A673 (cell line): ENCODE measurements around the gene NHLH2. TPM values are rescaled to one million over a fixed set of nuclear protein-coding genes. Genes with fewer than 3 reads are reported as not detected.

Source experiments
- BruUV-seq: library from RNA; stranded (reverse); fragments of 400-500 nt; replicated peaks from 2 replicates; lab custom pipeline; 2021; lab: Mats Ljungman, UMichigan
- CTCF ChIA-PET: fragments of 300-600 bp; sonication (Branson Sonifier 250); formaldehyde crosslinking; loops from one replicate; lab custom pipeline; 2022; ENCODE audit warnings: antibody characterized with exemption; lab: Charles Lee
- POLR2A ChIA-PET: fragments of 300-600 bp; sonication (Branson Sonifier 250); formaldehyde crosslinking; loops from one replicate; lab custom pipeline; 2022; ENCODE audit warnings: antibody characterized with exemption; ENCODE audit not compliant: low non-redundant PET; lab: Charles Lee
- DNase-seq: peaks from one replicate; pipeline ENCODE4 v3.0.0-alpha.2; 2015; ENCODE audit warnings: low spot score
- H3K27ac ChIP-seq: fragments of 200-600 bp; sonication (generic); 2 replicates; pipeline ENCODE4 v1.5.1; 2016; ENCODE audit warnings: mixed run types, low read depth, mild to moderate bottlenecking, mixed read lengths, antibody characterized with exemption, low read length; ENCODE audit not compliant: poor library complexity, severe bottlenecking
- H3K27me3 ChIP-seq: fragments of 200-600 bp; sonication (generic); replicated peaks from 2 replicates; pipeline ENCODE4 v1.6.1; 2017; ENCODE audit warnings: mixed run types, low read depth, mild to moderate bottlenecking, mixed read lengths, antibody characterized with exemption, low read length; ENCODE audit not compliant: insufficient read depth, poor library complexity
- H3K36me3 ChIP-seq: fragments of 200-600 bp; sonication (generic); 2 replicates; pipeline ENCODE4 v1.6.1; 2016; ENCODE audit warnings: mixed run types, mild to moderate bottlenecking, mixed read lengths, antibody characterized with exemption, low read length; ENCODE audit not compliant: insufficient read depth, poor library complexity, severe bottlenecking
- H3K4me1 ChIP-seq: fragments of 200-600 bp; sonication (generic); 2 replicates; pipeline ENCODE4 v1.6.1; 2017; ENCODE audit warnings: mixed run types, mild to moderate bottlenecking, mixed read lengths, antibody characterized with exemption, low read length; ENCODE audit not compliant: insufficient read depth, poor library complexity, severe bottlenecking
- H3K4me3 ChIP-seq: fragments of 200-600 bp; sonication (generic); 2 replicates; pipeline ENCODE4 v1.5.1; 2016; ENCODE audit warnings: low read depth, mixed run types, mild to moderate bottlenecking, mixed read lengths, low read length; ENCODE audit not compliant: poor library complexity, severe bottlenecking
- H3K9me3 ChIP-seq: fragments of 200-600 bp; sonication (generic); 2 replicates; pipeline ENCODE4 v1.6.1; 2016; ENCODE audit warnings: mixed run types, low read depth, mild to moderate bottlenecking, mixed read lengths, antibody characterized with exemption, low read length; ENCODE audit not compliant: poor library complexity, severe bottlenecking
- CTCF ChIP-seq: fragments of 300-800, 200-600 bp; sonication (generic); conservative IDR thresholded peaks from 2 replicates; pipeline ENCODE4 v1.5.1; 2017; ENCODE audit warnings: low read depth, mild to moderate bottlenecking, antibody characterized with exemption, low read length, moderate library complexity, mixed read lengths
- EZH2 ChIP-seq: fragments of 200-600 bp; sonication (generic); IDR thresholded peaks from 2 replicates; pipeline ENCODE4 v1.6.1; 2017; ENCODE audit warnings: borderline replicate concordance, low read depth, mild to moderate bottlenecking, mixed read lengths, antibody characterized with exemption, low read length; ENCODE audit not compliant: poor library complexity, severe bottlenecking
- intact Hi-C: fragments of 100-400 bp; cut with micrococcal nuclease; formaldehyde crosslinking; loops from one replicate; pipeline ENCODE4 v1.10.0; 2022; ENCODE audit not compliant: unreplicated experiment
- total RNA-seq: library from RNA; stranded (reverse); gene quantifications from 2 replicates; pipeline ENCODE4 v1.2.3, GENCODE V29; 2021

NHLH2 gene
- total RNA-seq, 1 experiment from 2014 or later, result not detected

GRCh38 chr1:115877511-115877910 lies 36.6 kb upstream of the NHLH2 start:
- BruUV-seq, result no TSS peak
- ChIA-PET POLR2A (no interaction called here), CTCF (interaction anchor here (0.7 kb wide), 2 partner anchors 38 to 103 kb away, joined by 3 to 6 read pairs; no protein-coding TSS in a partner anchor)
- H3K36me3 ChIP-seq, result no peaks in the 10 kb centered on the region
- DNase-seq, result peak; percentile 48
- H3K9me3 ChIP-seq, result no peaks in the 10 kb centered on the region
- intact Hi-C loops, result no loop called here
- peaks cover 4% of the 10 kb centered on the region for H3K4me1 ChIP-seq
- no peak overlapping the region for H3K4me3 ChIP-seq
- no peak overlapping the region for H3K27ac ChIP-seq
- H3K27me3 ChIP-seq, result no peaks in the 10 kb centered on the region
- TF ChIP-seq CTCF, result no peak
- no peak for TF ChIP-seq EZH2

GRCh38 chr1:115874904-115875303 lies 34.0 kb upstream of the NHLH2 start:
- Histone ChIP-seq H3K4me3 (no peak overlapping the region), H3K9me3 (no peaks in the 10 kb centered on the region), H3K4me1 (peaks cover 4% of the 10 kb centered on the region), H3K36me3 (no peaks in the 10 kb centered on the region), H3K27ac (no peak overlapping the region), H3K27me3 (peaks cover 4% of the 10 kb centered on the region)
- intact Hi-C loops, result no loop called here
- DNase-seq, result peak; percentile 26
- CTCF ChIA-PET, result no interaction called here
- no peak for TF ChIP-seq EZH2
- BruUV-seq, result no TSS peak
- POLR2A ChIA-PET, result no interaction called here

GRCh38 chr1:115874497-115874896 lies 33.6 kb upstream of the NHLH2 start:
- Histone ChIP-seq H3K4me1 (peaks cover 4% of the 10 kb centered on the region), H3K4me3 (no peak overlapping the region), H3K27me3 (peaks cover 4% of the 10 kb centered on the region), H3K27ac (no peak overlapping the region), H3K36me3 (no peaks in the 10 kb centered on the region), H3K9me3 (no peaks in the 10 kb centered on the region)
- CTCF ChIA-PET, result no interaction called here
- intact Hi-C loops, result no loop called here
- DNase-seq, result no peak
- POLR2A ChIA-PET, result no interaction called here
- BruUV-seq, result no TSS peak
- TF ChIP-seq CTCF, result no peak
- no peak for TF ChIP-seq EZH2

- Histone ChIP-seq H3K4me1 (peaks cover 4% of the 10 kb centered on the region), H3K9me3 (no peaks in the 10 kb centered on the region), H3K4me3 (no peak overlapping the region), H3K36me3 (no peaks in the 10 kb centered on the region), H3K27me3 (peaks cover 4% of the 10 kb centered on the region), H3K27ac (no peak overlapping the region)
- BruUV-seq, result no TSS peak
- ChIA-PET POLR2A (no interaction called here), CTCF (no interaction called here)
- intact Hi-C loops, result no loop called here
- DNase-seq, result no peak
- TF ChIP-seq CTCF (no peak), EZH2 (no peak)
Observed at GRCh38 chr1:115873184-115873583, 32.3 kb upstream of the NHLH2 start.
